GM10248 (cell line): ENCODE measurements around the gene SLC30A4.

ENCODE experiments used
- CTCF ChIA-PET: fragments of 300-600 bp; sonication (Branson Sonifier 250); formaldehyde crosslinking; extraction: SDS; loops from one replicate; lab custom pipeline; 2021; ENCODE audit warnings: antibody characterized with exemption; lab: Yijun Ruan, JAX
- POLR2A ChIA-PET: fragments of 350-650 bp; sonication (Branson Sonifier 250); formaldehyde crosslinking; extraction: SDS; loops from one replicate; lab custom pipeline; 2020; ENCODE audit warnings: antibody characterized with exemption; lab: Yijun Ruan, JAX
- DNase-seq: peaks from one replicate; pipeline ENCODE4 v3.0.0; 2012; ENCODE audit errors: extremely low spot score
- TF ChIP-seq, protein P1 (sequence below): IDR thresholded peaks from 2 replicates; pipeline ENCODE4 v1.5.1; 2012; ENCODE audit warnings: mild to moderate bottlenecking, low read depth; ENCODE audit errors: extremely low read depth, missing control alignments, control extremely low read depth

The SLC30A4 gene

DNA sequence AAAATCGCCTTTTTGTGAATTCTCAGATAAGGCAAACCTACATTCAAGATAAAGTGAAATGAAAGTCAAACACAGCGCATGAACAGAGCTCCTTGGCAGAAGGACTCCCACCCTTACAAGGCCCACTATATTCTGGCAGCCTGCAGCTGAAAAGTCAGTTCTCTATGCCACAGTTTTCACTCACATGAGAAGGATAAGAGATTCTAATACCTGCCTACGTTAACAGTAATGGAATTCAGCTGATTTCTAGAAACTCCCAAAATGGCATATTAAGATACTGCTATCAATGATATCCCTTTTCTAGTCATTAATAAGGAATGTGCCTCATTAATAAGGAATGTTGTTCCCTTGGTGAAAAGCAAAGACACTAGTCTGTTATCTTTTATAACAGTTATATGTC lies 27.0 kb downstream of the SLC30A4 start:
- POLR2A ChIA-PET, result no interaction called here
- TF ChIP-seq, protein P1, sequence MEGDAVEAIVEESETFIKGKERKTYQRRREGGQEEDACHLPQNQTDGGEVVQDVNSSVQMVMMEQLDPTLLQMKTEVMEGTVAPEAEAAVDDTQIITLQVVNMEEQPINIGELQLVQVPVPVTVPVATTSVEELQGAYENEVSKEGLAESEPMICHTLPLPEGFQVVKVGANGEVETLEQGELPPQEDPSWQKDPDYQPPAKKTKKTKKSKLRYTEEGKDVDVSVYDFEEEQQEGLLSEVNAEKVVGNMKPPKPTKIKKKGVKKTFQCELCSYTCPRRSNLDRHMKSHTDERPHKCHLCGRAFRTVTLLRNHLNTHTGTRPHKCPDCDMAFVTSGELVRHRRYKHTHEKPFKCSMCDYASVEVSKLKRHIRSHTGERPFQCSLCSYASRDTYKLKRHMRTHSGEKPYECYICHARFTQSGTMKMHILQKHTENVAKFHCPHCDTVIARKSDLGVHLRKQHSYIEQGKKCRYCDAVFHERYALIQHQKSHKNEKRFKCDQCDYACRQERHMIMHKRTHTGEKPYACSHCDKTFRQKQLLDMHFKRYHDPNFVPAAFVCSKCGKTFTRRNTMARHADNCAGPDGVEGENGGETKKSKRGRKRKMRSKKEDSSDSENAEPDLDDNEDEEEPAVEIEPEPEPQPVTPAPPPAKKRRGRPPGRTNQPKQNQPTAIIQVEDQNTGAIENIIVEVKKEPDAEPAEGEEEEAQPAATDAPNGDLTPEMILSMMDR, result no peak
- CTCF ChIA-PET, result interaction anchor here (1.9 to 4.4 kb wide), 4 partner anchors 11 to 18 kb away, joined by 4 to 18 read pairs (median 6); no protein-coding TSS in a partner anchor
- DNase-seq, result no peak

DNA sequence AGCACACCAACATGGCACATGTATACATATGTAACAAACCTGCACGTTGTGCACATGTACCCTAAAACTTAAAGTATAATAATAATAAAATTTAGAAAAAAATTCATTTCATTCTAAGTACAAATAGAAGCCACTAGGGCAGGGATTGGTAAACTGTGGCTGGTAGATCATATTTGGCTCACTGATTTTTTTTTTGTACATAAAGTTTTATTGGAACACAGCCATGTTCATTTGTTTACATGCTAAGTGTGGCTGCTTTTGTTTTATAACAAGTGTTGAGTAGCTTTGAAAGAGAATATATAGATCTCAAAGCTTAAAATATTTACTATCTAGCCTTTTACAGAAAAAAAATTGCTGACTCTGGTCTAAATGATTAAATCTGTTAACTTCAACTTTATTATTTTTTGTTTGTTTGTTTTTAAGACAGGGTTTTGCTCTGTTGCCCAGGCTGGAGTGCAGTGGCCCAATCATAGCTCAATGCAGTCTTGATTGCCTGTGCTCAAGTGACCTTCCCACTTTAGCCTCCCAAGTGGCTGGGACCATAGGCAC lies 32.8 kb downstream of the SLC30A4 start:
- POLR2A ChIA-PET, result no interaction called here
- CTCF ChIA-PET, result interaction anchor here (1.0 to 3.2 kb wide), 3 partner anchors 9 to 122 kb away, joined by 3 to 9 read pairs (median 3); no protein-coding TSS in a partner anchor
- TF ChIP-seq, protein P1, result no peak
- DNase-seq, result no peak

DNA sequence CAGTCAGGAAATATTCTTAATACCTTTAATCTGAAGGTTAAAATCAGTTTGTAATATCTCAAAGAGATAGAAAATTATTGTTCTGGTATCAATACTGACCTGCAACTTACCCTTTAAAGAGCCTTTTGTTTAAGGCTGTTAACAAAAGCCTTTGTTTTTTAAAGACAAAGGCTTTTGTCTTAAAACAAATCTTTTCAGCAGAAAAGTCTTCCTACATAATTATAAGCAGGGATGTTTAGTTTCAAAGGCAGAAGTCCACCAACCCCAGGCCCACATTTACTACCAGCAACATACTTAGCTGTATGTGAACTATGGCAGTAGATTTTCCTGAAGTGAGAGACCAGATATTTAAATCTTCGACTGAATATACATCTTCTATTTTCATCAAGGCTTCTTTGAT lies 36.2 kb downstream of the SLC30A4 start:
- DNase-seq, result no peak
- ChIA-PET CTCF (no interaction called here), POLR2A (no interaction called here)
- TF ChIP-seq, protein P1, result no peak

DNA sequence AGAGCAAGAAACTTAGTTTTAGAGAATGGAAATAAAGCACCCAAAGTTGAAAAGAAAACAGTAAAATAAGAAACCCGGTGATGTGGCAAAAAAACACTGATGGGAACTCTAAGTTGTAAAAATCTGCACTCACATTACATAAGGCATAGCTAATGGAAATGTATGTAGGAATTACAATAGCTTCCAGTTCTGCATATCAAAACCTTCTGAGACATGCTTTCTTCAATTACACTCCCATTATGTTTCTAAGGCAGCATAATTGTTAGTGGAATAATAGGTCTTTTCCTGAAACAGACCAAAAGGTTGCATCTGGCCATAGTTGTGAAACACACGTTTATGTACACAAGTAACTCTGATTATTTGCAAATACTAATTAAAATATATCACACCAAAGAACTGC lies 41.4 kb downstream of the SLC30A4 start:
- TF ChIP-seq, protein P1, result no peak
- no peak for DNase-seq
- POLR2A ChIA-PET, result no interaction called here
- CTCF ChIA-PET, result interaction anchor here (0.8 to 2.9 kb wide), 6 partner anchors 8 to 58 kb away, joined by 3 to 10 read pairs (median 4); no protein-coding TSS in a partner anchor

DNA sequence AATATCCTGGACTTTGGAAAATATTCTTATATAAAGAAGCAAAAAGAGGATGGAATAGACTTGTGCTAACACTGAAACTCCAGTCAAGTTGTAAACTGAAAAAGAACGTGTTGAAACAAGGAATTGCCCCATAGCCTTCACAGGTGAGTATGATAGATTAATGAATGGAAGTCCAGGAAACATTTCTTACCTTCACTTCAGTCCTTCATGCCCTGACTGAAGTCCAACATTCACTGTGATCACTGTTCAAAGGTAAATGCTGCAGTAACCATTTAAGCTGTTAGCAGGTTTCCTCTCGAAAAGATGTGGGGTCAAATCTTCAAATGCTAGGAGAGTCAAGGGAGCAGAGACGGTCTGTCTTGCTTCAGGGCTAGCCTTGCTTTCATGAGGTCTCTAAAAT lies 46.1 kb downstream of the SLC30A4 start:
- CTCF ChIA-PET, result no interaction called here
- TF ChIP-seq, protein P1, result no peak

DNA sequence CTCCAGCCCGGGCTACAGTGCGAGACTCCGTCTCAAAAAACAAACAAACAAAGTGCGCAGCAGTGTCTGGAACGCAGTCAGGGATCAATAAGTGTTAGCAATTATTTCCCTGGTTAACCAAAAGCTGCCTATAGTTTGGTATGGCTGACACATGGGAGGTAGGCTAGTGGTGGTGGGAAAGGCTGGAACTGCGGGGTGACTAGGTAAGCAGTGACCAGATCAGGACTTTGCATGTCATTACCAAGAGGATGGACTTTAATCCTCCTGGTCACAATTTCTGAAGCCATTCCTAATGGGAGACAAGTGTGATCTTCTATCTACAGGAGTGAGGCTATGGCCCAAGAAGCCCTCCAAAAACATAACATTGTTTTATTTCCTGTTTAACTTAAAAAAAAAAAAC lies 47.8 kb downstream of the SLC30A4 start:
- TF ChIP-seq, protein P1, result no peak
- ChIA-PET CTCF (interaction anchor here (1.5 kb wide), 1 partner anchor 139 kb away, joined by 4 read pairs; no protein-coding TSS in a partner anchor), POLR2A (no interaction called here)
- no peak for DNase-seq

More for the DNA sequence above, 46.1 kb downstream of the SLC30A4 start:
- DNase-seq, result no peak
- POLR2A ChIA-PET, result no interaction called here
